ENCODE measurements around the gene CELF4.

CELF4 gene

DNA sequence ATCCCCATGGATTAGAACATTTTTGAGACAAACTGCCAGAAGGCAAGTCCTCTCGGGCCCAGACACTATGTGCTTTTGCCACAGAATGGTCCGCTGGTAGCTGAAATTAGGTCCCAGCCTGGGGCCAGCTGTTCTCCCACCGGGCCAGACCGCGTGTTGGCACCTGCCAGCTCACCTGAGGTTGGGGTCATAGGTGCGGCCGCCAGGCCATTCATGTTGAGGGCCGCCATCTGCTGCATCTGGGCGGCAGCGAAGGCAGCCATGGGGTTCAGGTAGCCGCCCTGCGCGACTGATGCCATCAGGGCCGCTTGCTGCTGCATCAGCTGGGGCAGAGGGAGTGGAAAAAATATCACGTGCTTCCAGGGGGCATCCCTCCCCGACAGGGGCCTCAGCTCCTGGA lies 292.8 kb downstream of the CELF4 start:
- H3K9ac ChIP-seq (ENCODE audit: low read depth, low read length), result no peak overlapping the region
- no peaks in the 10 kb centered on the region for H3K36me3 ChIP-seq (ENCODE audit: insufficient read depth, low read length)
- H3K9me3 ChIP-seq (ENCODE audit: control insufficient read depth, insufficient read depth, low read length), result no peaks in the 10 kb centered on the region

DNA sequence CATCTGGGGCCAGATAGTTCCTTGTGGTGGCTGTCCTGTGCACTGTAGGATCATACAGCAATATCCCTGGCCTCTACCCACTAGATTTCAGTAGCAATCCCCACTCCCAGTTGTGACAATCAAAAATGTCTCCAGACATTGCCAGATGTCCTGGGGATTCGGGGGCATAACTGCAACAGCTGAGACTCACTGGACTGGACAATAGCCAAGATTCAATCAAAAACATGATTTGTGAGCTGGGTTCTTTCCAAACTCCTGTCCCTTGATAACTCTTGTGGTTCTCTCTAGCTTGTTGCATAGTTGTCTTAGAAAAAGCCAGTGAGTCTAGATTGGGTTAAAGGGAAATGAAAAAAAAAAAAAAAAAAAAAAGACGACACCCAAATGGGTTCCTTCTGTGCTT lies 293.4 kb downstream of the CELF4 start:
- no peaks in the 10 kb centered on the region for H3K9me3 ChIP-seq (ENCODE audit: control insufficient read depth, insufficient read depth, low read length)
- H3K9ac ChIP-seq (ENCODE audit: low read depth, low read length), result no peak overlapping the region
- H3K4me1 ChIP-seq (ENCODE audit: insufficient read depth, low read length), result no peaks in the 10 kb centered on the region
- no peaks in the 10 kb centered on the region for H3K36me3 ChIP-seq (ENCODE audit: insufficient read depth, low read length)

More for the DNA sequence above, 292.8 kb downstream of the CELF4 start:
- no peaks in the 10 kb centered on the region for H3K4me1 ChIP-seq (ENCODE audit: insufficient read depth, low read length)

DNA sequence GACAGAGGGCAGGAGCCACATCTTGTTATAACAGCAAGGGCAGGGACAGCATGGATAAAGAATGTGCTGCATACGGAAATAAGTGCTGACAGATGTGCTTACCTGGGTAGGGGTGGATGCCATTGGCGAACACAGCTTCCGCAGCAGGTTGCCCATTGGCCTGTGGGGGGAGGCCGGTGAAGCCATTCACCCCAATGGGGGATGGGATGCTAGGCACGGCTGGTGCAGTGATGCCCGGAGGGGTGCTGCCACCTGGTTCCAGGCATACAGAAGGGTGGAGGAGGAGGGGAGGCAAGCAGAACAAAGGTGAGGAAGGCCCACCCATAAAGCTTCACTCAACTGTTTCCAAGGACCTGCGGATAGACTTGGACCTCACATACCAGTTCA lies 294.9 kb downstream of the CELF4 start:
- no peaks in the 10 kb centered on the region for H3K36me3 ChIP-seq (ENCODE audit: insufficient read depth, low read length)
- H3K9me3 ChIP-seq (ENCODE audit: control insufficient read depth, insufficient read depth, low read length), result no peaks in the 10 kb centered on the region
- H3K9ac ChIP-seq (ENCODE audit: low read depth, low read length), result no peak overlapping the region
- no peaks in the 10 kb centered on the region for H3K4me1 ChIP-seq (ENCODE audit: insufficient read depth, low read length)

DNA sequence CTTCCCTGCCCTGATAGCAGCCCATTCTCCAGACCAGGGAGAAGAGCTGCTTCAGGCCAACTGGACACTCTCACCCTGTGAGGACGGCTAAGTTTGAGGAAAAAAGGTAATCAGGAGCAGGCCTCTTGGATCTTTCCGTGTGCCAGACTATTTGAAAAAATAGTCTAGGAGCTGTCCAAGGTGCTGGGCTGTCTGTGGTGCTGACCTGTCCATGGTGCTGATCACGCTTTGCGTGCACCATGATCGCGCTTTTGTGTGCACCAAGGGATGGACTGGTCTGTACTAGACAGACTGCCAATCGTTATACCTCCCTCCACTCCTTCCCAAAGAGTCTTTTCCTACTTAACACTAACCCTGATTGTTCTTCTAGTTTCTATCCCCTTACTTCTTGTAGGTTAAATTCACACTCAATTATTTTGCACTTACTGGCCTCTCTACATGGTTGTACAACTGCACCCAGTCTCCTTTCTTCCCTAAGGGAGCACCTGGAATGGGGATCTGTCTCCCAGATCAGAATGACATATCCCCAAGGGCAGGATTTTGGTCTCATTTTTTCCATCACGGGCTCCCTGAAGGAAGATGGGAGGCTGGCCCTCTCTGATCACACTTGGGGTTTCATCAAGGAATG lies 295.4 kb downstream of the CELF4 start:
- H3K36me3 ChIP-seq (ENCODE audit: insufficient read depth, low read length), result no peaks in the 10 kb centered on the region
- H3K4me1 ChIP-seq (ENCODE audit: insufficient read depth, low read length), result no peaks in the 10 kb centered on the region

DNA sequence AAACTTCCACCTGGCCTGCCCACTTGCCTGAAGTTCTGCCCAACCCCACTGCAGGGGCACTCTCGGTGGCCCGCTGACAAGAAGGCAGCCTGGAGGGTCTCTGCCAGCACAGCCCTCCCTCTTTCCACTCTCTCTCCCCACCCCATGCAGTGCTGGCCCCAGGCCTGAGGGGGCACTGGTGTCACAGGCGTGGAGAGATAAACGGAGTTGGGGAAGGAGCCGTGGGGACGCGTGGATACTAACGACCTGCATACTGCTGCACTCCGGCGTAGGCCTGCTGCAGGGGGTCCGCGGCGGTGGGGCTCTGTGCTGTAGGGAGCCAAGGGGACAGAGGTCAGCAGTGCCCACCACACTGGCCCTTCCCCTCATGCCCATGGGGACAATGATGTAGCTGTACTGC lies 299.3 kb downstream of the CELF4 start:
- H3K36me3 ChIP-seq (ENCODE audit: insufficient read depth, low read length), result no peaks in the 10 kb centered on the region
- no peak overlapping the region for H3K9ac ChIP-seq (ENCODE audit: low read depth, low read length)
- no peaks in the 10 kb centered on the region for H3K9me3 ChIP-seq (ENCODE audit: control insufficient read depth, insufficient read depth, low read length)
- H3K4me1 ChIP-seq (ENCODE audit: insufficient read depth, low read length), result no peaks in the 10 kb centered on the region

More for the DNA sequence above, 295.4 kb downstream of the CELF4 start:
- H3K9me3 ChIP-seq (ENCODE audit: control insufficient read depth, insufficient read depth, low read length), result no peaks in the 10 kb centered on the region
- H3K9ac ChIP-seq (ENCODE audit: low read depth, low read length), result no peak overlapping the region

DNA sequence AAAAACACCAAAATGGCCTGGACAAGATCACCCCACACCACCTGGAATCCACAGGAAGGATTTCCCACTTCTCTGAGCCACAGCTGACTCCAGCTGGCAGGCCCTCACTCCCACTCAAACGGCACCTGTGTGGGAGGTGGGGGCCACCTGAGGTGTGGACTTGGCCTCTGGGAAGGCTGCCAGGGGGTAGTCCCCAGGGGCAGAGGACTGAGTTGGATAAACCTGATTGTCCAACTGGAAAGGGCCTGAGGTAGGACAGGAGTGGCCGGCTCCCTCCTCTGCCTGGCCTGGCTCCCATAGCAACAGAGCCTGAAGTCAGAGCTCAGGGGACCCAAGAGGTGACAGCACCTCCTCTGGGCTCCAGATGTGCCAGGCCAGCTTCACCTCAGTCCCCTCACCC lies 300.2 kb downstream of the CELF4 start:
- Histone ChIP-seq H3K36me3 (ENCODE audit: insufficient read depth, low read length) (no peaks in the 10 kb centered on the region), H3K4me1 (ENCODE audit: insufficient read depth, low read length) (no peaks in the 10 kb centered on the region), H3K9me3 (ENCODE audit: control insufficient read depth, insufficient read depth, low read length) (no peaks in the 10 kb centered on the region), H3K9ac (ENCODE audit: low read depth, low read length) (no peak overlapping the region)

DNA sequence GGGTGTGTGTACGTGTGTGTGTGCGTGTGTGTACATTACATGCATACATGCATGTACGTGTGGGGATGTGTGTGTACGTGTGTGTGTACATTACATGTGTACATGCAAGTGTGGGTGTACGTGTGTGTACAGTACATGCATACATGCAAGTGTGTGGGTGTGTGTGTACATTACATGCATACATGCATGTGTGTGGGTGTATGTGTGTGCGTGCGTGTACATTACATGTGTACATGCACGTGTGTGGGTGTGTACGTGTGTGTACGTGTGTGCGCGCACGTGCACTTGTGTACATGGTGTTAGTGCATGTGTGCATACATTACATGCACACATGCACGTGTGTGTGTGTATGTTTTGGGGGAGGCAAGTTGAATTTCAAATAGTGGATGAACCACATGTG lies 300.6 kb downstream of the CELF4 start:
- no peak overlapping the region for H3K9ac ChIP-seq (ENCODE audit: low read depth, low read length)
- H3K4me1 ChIP-seq (ENCODE audit: insufficient read depth, low read length), result no peaks in the 10 kb centered on the region
- H3K9me3 ChIP-seq (ENCODE audit: control insufficient read depth, insufficient read depth, low read length), result no peaks in the 10 kb centered on the region
- H3K36me3 ChIP-seq (ENCODE audit: insufficient read depth, low read length), result no peaks in the 10 kb centered on the region

DNA sequence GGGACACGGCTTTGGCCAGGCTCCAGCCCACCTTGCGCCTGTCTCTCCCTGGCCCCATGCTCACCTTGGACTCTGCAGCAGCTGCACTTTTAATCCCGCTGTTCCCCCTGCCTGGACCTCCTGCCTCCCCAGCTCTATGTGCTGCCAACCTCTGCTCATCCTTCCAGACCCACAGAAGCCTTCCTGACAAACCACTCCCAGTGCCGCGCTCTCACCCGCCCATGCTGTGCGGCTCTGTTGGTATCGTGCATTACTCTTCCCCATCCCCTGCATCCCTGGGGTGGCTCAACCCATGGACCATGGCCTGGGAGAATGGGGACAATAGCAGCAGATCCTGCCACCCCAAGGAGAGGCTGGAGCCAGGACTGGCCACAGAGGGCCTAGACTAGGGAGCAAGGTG lies 303.6 kb downstream of the CELF4 start:
- no peaks in the 10 kb centered on the region for H3K36me3 ChIP-seq (ENCODE audit: insufficient read depth, low read length)
- H3K9me3 ChIP-seq (ENCODE audit: control insufficient read depth, insufficient read depth, low read length), result no peaks in the 10 kb centered on the region
- H3K9ac ChIP-seq (ENCODE audit: low read depth, low read length), result no peak overlapping the region
- no peaks in the 10 kb centered on the region for H3K4me1 ChIP-seq (ENCODE audit: insufficient read depth, low read length)

DNA sequence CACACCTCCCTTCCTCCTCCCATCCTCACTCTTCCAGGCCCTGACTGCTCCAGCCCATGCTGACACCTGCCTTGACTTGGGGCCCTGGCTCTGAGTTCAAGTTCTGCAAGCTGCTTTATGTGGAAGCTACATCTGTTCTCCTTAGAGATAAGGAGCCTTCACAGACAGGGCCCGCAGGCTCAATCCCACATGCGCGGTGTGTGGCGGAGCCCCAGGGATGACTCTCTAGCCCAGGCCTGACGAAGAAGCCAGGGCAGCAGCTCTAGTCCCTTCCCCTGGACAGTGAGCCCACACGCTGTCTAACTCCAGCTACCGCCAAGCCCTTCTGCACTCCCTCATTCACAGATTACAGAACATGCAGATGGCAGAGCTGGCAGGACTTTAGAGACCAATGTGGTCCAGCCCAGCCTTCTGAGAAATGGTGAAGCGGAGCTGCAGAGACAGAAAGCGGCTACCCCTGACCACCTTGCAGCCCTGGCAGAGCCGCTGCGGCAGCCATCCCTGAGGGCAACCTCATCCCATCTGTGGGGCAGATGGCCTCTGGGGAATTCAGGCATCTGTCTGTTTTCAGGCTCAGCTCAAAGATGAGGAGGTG lies 304.3 kb downstream of the CELF4 start:
- no peaks in the 10 kb centered on the region for H3K36me3 ChIP-seq (ENCODE audit: insufficient read depth, low read length)
- H3K4me1 ChIP-seq (ENCODE audit: insufficient read depth, low read length), result no peaks in the 10 kb centered on the region
- no peak overlapping the region for H3K9ac ChIP-seq (ENCODE audit: low read depth, low read length)
- no peaks in the 10 kb centered on the region for H3K9me3 ChIP-seq (ENCODE audit: control insufficient read depth, insufficient read depth, low read length)

DNA sequence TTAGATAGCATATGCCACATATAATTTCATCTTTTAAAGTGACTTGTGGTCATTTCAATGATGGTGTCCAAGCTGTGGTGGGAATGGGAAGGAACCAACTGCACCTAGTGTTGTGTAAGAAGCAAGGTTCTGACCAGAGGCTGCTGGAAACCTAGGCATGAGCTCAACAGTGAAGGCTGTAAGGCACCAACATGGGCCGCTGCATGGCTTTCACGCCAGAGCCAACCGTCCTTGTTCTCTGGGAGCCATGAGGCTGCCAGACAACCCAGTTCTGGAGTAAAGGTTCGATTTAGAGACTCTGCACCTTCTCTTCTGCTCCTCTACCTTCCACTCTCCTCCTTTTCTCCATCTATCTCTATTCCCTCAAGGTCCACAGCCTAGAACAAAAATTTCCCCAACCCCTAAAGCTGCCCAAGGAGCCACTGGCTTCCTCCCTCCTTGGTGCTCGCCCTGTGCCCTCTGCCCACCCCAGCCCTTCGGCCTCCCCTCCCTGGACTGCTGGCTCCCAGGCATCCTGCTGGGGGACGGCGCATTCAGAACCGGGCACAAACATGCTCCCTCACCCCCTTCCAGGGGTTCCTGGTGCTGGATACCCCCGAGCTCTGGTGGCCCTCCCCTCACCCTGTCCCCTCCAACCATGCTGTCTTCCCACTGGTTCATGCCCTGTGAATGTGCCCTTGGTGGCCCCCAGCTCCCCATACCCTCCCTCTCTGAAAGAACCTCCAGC lies 305.1 kb downstream of the CELF4 start:
- H3K4me1 ChIP-seq (ENCODE audit: insufficient read depth, low read length), result no peaks in the 10 kb centered on the region
- no peaks in the 10 kb centered on the region for H3K9me3 ChIP-seq (ENCODE audit: control insufficient read depth, insufficient read depth, low read length)
- H3K36me3 ChIP-seq (ENCODE audit: insufficient read depth, low read length), result no peaks in the 10 kb centered on the region
- no peak overlapping the region for H3K9ac ChIP-seq (ENCODE audit: low read depth, low read length)

DNA sequence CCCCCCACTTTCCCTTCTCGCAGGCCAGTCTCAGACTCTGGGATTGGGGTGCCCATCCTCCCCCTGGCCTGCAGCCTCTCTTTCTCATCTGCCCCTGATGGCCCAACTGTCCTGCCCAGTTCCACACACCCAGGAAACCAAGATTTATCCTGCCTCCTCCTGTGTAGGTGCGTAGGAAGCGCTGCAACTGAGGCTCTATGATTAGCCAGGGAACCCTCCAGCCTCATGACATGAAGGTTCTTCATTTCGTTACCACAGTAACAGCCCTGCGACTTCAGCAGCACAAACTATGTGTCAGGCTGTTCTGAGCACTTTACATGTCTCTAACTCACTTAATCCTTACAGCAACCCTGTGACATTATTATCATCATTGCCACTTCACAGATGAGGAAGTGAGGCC lies 305.9 kb downstream of the CELF4 start:
- Histone ChIP-seq H3K36me3 (ENCODE audit: insufficient read depth, low read length) (no peaks in the 10 kb centered on the region), H3K9ac (ENCODE audit: low read depth, low read length) (no peak overlapping the region), H3K4me1 (ENCODE audit: insufficient read depth, low read length) (no peaks in the 10 kb centered on the region; the same call in 1 of the 2 replicates), H3K9me3 (ENCODE audit: control insufficient read depth, insufficient read depth, low read length) (no peaks in the 10 kb centered on the region)

DNA sequence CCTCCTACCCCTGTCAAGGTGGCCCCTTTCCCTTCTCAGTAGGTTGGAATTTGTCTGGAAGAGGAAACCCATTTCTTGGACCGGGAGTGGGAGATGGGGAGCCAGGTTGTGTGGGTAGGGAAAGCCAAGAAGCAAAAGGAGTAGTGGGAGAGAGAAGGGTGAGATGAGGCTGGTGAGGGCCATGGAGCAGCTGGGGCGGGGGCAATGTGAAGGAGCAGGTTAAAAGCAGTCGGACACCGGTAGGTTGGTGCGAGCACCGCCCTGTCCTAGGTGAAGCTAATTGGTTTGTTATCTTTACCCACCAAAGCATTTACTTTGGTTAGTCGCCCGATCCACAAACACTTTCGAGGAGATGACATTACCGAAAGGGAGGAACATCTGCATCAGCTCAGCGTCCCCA lies 306.8 kb downstream of the CELF4 start:
- Histone ChIP-seq H3K36me3 (ENCODE audit: insufficient read depth, low read length) (no peaks in the 10 kb centered on the region), H3K4me1 (ENCODE audit: insufficient read depth, low read length) (no peaks in the 10 kb centered on the region; the same call in 1 of the 2 replicates), H3K9me3 (ENCODE audit: control insufficient read depth, insufficient read depth, low read length) (no peaks in the 10 kb centered on the region), H3K9ac (ENCODE audit: low read depth, low read length) (no peak overlapping the region)

DNA sequence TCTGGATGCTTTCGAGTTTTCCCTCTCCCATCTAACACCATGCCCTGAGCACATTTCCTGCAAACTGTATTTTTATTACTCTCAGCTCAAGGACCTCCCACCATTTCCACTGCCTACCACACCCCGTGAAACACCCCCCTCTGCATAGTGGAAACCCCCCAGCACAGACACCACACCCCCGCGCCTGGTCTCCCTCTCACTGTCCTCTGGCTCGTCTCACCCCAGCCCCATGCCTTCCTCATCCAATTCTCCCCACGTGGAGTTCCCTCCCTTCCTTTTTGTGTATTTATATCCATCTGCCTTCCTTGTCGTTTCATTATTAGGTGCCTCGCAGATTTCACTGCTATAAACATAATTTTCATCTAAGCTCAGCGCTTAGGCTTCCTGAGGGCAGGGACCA lies 307.5 kb downstream of the CELF4 start:
- Histone ChIP-seq H3K36me3 (ENCODE audit: insufficient read depth, low read length) (no peaks in the 10 kb centered on the region), H3K4me1 (ENCODE audit: insufficient read depth, low read length) (peaks cover under 1% of the 10 kb centered on the region; the same call in 1 of the 2 replicates), H3K9me3 (ENCODE audit: control insufficient read depth, insufficient read depth, low read length) (no peaks in the 10 kb centered on the region), H3K9ac (ENCODE audit: low read depth, low read length) (no peak overlapping the region)

DNA sequence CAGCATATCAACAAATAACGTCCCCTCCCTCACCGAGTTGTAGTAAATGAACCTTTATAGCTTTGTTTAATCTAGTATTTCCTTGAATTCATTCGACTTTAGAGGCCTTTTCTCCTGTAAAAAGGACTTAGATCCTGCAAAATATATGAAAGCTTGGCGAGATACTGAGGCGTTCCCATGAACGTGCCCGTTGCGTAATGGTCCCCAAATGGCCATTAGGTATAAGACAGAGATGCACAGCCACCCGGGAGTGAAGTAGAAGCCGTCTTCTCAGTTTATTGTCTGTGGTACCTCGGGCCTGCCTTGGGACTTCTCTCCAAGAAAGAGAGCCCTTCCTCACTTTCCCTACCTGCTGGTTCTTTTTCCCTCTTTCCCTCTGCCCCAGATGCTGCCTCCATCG lies 310.6 kb downstream of the CELF4 start:
- Histone ChIP-seq H3K9ac (ENCODE audit: low read depth, low read length) (no peak overlapping the region), H3K4me1 (ENCODE audit: insufficient read depth, low read length) (peaks cover 9% of the 10 kb centered on the region; the same call in 1 of the 2 replicates), H3K9me3 (ENCODE audit: control insufficient read depth, insufficient read depth, low read length) (no peaks in the 10 kb centered on the region), H3K36me3 (ENCODE audit: insufficient read depth, low read length) (no peaks in the 10 kb centered on the region)

DNA sequence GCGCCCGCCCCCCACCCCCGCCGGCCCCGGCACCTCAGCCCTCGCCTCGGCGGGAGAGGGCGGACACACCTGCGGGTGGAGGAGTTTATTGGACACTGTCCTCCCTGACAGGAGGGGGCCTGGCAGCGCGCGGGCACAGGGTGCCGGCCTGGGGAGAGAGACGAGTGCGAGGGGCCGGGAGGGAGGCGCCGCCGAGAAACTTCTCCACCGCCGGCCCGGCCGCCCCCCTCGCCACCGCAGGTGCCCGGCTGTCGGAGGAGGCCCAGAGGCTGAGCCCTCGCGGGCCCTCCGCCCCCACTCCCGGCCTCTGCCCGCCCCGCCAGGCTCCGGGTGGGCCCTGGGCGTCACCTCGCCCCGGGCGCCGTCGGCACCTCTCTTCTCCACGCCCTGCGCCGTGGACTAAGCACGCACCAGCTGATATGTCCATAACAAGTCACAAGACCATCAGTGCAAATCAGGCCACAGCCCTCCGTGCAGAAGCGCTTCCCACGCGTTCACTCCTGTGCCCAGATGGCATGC lies 311.3 kb downstream of the CELF4 start:
- H3K9me3 ChIP-seq (ENCODE audit: control insufficient read depth, insufficient read depth, low read length), result no peaks in the 10 kb centered on the region
- H3K36me3 ChIP-seq (ENCODE audit: insufficient read depth, low read length), result no peaks in the 10 kb centered on the region
- H3K9ac ChIP-seq (ENCODE audit: low read depth, low read length), result peak overlapping the region; percentile 62
- peaks cover 9% of the 10 kb centered on the region; the same call in 1 of the 2 replicates for H3K4me1 ChIP-seq (ENCODE audit: insufficient read depth, low read length)
